OCI-LY1 (cell line): ENCODE data around the gene SIK3.

Experiments used
- EZH2 ChIP-seq: fragments of 200-600 bp; sonication (generic), shearing (Covaris generic); IDR thresholded peaks from 2 replicates; pipeline ENCODE4 v1.8.0; 2017; ENCODE audit warnings: borderline replicate concordance, mixed run types, mild to moderate bottlenecking, antibody characterized with exemption, low read length, moderate library complexity, mixed read lengths
- TF ChIP-seq, protein P1 (sequence below): fragments of 200-600 bp; sonication (generic), shearing (Covaris generic); IDR thresholded peaks from 2 replicates; pipeline ENCODE4 v1.5.1; 2017; ENCODE audit warnings: mild to moderate bottlenecking, antibody characterized with exemption, low read length, moderate library complexity, mixed read lengths

DNA sequence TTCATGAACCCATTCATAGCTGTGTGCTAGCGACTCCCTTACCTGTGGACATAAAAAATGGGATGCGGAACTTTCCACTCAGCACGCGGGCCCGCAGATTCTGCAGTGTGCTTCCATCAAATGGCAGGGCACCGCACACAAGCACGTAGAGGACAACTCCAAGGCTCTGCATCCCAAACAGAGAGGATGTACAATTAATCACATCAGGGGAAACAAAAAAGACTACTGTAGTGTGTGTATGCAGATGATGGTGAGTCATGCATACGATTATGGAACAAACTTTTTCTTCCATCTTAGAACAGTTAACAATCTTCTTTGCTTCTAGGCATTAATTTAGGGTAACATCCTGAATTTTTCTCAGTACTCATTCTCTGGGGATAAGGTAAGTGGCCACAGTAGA lies 202.0 kb downstream of the SIK3 start:
- TF ChIP-seq EZH2 = no peak
- TF ChIP-seq, protein P1, sequence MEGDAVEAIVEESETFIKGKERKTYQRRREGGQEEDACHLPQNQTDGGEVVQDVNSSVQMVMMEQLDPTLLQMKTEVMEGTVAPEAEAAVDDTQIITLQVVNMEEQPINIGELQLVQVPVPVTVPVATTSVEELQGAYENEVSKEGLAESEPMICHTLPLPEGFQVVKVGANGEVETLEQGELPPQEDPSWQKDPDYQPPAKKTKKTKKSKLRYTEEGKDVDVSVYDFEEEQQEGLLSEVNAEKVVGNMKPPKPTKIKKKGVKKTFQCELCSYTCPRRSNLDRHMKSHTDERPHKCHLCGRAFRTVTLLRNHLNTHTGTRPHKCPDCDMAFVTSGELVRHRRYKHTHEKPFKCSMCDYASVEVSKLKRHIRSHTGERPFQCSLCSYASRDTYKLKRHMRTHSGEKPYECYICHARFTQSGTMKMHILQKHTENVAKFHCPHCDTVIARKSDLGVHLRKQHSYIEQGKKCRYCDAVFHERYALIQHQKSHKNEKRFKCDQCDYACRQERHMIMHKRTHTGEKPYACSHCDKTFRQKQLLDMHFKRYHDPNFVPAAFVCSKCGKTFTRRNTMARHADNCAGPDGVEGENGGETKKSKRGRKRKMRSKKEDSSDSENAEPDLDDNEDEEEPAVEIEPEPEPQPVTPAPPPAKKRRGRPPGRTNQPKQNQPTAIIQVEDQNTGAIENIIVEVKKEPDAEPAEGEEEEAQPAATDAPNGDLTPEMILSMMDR = no peak
